IPS DF 6.9 (cell line): ENCODE data around the gene OR10A3.

ENCODE experiments used
- DNase-seq: peaks from one replicate; pipeline ENCODE4 v3.0.0-alpha.2; 2013; ENCODE audit warnings: low read depth, low spot score
- H3K27ac ChIP-seq: one replicate; pipeline ENCODE4 v1.5.1; 2013; ENCODE audit warnings: low read length, control low read depth
- H3K27me3 ChIP-seq: 2 replicates; pipeline ENCODE4 v1.6.1; 2013; ENCODE audit warnings: mild to moderate bottlenecking, low read length; ENCODE audit not compliant: control insufficient read depth, insufficient read depth
- H3K36me3 ChIP-seq: 2 replicates; pipeline ENCODE4 v1.6.1; 2013; ENCODE audit warnings: low read length; ENCODE audit not compliant: control insufficient read depth, insufficient read depth
- H3K4me1 ChIP-seq: 2 replicates; pipeline ENCODE4 v1.6.1; 2013; ENCODE audit warnings: low read length; ENCODE audit not compliant: control insufficient read depth, insufficient read depth
- H3K4me3 ChIP-seq: 2 replicates; pipeline ENCODE4 v1.5.1; 2013; ENCODE audit warnings: mild to moderate bottlenecking, low read length
- H3K9me3 ChIP-seq: 2 replicates; pipeline ENCODE4 v1.6.1; 2013; ENCODE audit warnings: low read length, inconsistent platforms; ENCODE audit not compliant: control insufficient read depth, insufficient read depth
- WGBS: extraction: QIAGEN DNeasy Blood & Tissue Kit; methylation state at CpG from one replicate; pipeline ENCODE4 v1.1.7; 2013; ENCODE audit warnings: mixed read lengths, missing lambda C conversion rate; ENCODE audit not compliant: insufficient read length, insufficient coverage; 5-methylcytosine and 5-hydroxymethylcytosine counted together

Gene OR10A3

DNA sequence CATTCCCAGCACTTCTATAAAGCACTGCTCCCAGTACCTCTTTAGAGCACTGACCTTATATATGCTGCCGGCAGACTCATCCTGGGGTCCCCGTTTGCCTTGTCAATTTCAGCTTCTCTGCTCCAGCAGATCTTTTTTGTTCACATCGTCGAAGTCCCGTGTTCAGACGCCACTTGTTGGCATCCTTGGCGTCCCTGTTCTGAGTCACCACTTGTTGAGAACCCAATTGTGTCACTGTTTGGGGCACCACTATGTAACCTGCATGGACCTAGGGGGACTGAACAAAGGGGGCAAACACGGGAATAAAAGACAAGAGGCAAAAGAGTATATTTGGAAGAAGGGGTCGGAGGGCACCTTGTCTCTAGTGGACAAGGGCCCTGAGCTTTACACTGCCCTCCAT is 36.0 kb downstream of the OR10A3 start:
- H3K4me3 ChIP-seq, result no peak overlapping the region; the same call in 1 of the 2 replicates
- peaks cover 4% of the 10 kb centered on the region for H3K4me1 ChIP-seq
- H3K9me3 ChIP-seq, result no peaks in the 10 kb centered on the region
- no CpG with 5 or more reads among the region's 9 CpGs for WGBS
- no peaks in the 10 kb centered on the region for H3K27me3 ChIP-seq
- no peak overlapping the region for H3K27ac ChIP-seq
- no peaks in the 10 kb centered on the region for H3K36me3 ChIP-seq
- no peak for DNase-seq

DNA sequence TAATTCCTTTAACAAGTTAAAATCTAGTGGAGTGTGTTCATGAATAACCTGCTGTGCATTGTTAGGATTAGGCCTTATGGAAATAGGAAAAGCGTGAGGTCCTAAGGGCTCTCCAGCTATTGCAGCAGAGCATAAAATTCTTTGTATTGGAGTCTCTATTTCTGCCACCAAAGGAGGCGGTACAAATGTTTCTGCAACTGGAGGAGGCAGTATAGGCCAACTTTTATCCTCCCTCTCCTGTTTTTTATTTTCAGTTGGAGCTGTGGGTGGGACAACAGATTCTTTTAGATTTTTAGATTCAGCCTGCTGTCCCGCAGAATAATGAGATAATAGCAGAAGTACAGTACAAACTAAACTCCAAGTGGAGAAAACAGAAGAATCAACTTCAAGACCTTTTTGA is 36.6 kb downstream of the OR10A3 start:
- Histone ChIP-seq H3K27me3 (no peaks in the 10 kb centered on the region), H3K4me1 (peaks cover 4% of the 10 kb centered on the region), H3K4me3 (no peak overlapping the region; the same call in 1 of the 2 replicates), H3K36me3 (no peaks in the 10 kb centered on the region), H3K27ac (no peak overlapping the region), H3K9me3 (no peaks in the 10 kb centered on the region)
- WGBS, result no CpG with 5 or more reads among the region's 3 CpGs
- DNase-seq, result no peak

- no peaks in the 10 kb centered on the region for H3K36me3 ChIP-seq
- H3K4me3 ChIP-seq, result no peak overlapping the region
- no peaks in the 10 kb centered on the region for H3K27me3 ChIP-seq
- WGBS, result no CpG with 5 or more reads among the region's 2 CpGs
- no peak for DNase-seq
- H3K27ac ChIP-seq, result no peak overlapping the region
- peaks cover 4% of the 10 kb centered on the region for H3K4me1 ChIP-seq
- no peaks in the 10 kb centered on the region for H3K9me3 ChIP-seq
Measured at GRCh38 chr11:7903940-7904339, 37.6 kb downstream of the OR10A3 start.

DNA sequence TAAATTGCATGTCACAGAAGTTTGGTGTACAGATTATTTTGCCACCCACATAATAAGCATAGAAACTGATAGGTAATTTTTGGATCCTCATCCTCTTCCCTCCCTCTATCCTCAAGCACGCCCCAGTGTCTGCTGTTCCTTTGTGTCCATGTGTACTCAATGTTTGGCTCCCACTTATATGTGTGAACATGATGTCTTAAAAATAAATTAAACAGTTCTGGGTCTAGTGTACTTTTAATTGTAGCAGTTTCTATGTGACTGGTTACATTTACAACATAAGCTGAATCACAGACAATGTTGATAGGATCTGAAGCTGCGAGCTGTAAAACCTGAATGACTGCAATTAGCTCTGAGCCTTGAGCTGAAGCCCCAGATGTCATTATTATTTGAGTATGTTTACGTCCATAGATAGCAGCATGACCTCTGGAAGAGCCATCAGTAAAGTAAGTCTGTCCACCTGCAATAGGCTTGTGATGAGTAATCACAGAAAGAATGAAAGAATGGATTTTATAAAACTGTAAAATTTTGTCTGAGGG is 40.1 kb downstream of the OR10A3 start:
- H3K4me3 ChIP-seq, result no peak overlapping the region
- no peaks in the 10 kb centered on the region for H3K9me3 ChIP-seq
- H3K27me3 ChIP-seq, result no peaks in the 10 kb centered on the region
- no peak overlapping the region for H3K27ac ChIP-seq
- no peaks in the 10 kb centered on the region for H3K36me3 ChIP-seq
- no CpG with 5 or more reads among the region's 3 CpGs for WGBS
- H3K4me1 ChIP-seq, result peaks cover 2% of the 10 kb centered on the region
- DNase-seq, result no peak

DNA sequence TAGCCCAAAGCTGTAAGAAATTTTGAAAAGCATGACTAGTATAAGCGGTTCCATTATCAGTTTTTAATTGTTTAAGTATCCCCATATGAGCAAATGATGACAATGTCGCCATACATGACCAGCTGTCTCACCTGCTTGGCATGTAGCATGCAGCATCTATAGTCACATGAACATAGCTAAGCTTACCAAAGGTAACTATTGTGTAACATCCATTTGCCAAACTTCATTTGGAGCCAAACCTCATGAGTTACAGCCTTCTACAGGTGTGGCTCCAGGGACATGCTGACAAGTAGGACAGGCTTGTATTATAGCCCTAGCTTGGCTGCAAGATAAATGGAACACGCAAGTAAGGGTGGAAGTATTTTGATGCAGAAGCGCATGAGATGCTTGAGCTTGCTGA is 40.8 kb downstream of the OR10A3 start:
- H3K4me3 ChIP-seq, result no peak overlapping the region
- H3K27ac ChIP-seq, result no peak overlapping the region
- no peak for DNase-seq
- H3K4me1 ChIP-seq, result no peaks in the 10 kb centered on the region; the same call in 1 of the 2 replicates
- H3K27me3 ChIP-seq, result no peaks in the 10 kb centered on the region
- H3K36me3 ChIP-seq, result no peaks in the 10 kb centered on the region
- no peaks in the 10 kb centered on the region for H3K9me3 ChIP-seq
- WGBS, result no CpG with 5 or more reads among the region's 4 CpGs

DNA sequence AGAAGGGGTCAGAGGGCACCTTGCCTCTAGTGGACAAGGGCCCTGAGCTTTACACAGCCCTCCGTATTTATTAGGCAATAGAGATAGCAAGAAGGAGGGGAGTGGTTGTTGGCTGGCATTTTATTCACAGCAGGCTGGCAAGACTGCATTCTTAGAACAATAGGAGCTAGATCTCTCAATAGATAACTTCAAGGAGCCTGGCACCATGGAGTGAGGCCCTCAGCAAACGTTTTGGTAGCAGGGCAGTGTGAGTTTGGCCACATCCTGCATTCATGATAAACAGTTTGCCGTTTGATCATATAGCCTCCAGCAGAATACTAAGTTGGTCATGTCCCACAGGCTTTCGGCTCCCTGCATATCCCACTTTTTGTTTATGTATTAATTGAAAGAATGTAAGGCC is 42.1 kb downstream of the OR10A3 start:
- no CpG with 5 or more reads among the region's 4 CpGs for WGBS
- Histone ChIP-seq H3K4me3 (no peak overlapping the region), H3K27ac (no peak overlapping the region), H3K27me3 (no peaks in the 10 kb centered on the region), H3K9me3 (no peaks in the 10 kb centered on the region), H3K36me3 (no peaks in the 10 kb centered on the region), H3K4me1 (no peaks in the 10 kb centered on the region)
- no peak for DNase-seq

DNA sequence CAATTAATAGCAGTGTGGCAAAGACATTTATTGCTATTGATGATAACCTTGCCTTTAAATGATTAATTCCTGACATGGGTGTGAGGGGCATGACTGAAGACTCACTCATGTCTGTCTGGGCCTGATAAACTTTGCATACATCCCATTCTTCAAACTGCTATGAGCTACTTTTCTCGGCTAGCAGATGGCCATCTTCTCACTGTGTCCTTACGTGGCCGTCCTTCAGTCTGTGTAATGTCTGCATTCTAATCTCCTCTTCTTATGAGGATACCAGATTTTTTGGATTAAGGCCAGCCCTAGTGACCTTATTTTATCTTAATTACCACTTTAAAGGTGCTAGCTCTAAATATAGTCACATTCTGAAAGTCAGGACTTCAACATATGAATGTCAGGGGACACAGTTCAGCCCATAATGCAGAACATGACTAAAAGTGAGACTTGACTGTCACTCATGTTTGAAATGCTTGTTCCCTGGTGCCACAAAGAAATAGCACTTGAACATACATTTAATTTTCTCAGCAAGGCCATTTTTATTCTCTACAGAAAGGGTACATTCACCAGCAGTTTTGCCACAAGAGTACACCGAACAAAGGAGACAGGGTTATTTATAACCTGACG is 42.7 kb downstream of the OR10A3 start:
- WGBS, result no CpG with 5 or more reads among the region's 5 CpGs
- Histone ChIP-seq H3K27ac (no peak overlapping the region), H3K9me3 (no peaks in the 10 kb centered on the region), H3K36me3 (no peaks in the 10 kb centered on the region), H3K27me3 (no peaks in the 10 kb centered on the region), H3K4me1 (no peaks in the 10 kb centered on the region), H3K4me3 (no peak overlapping the region)
- no peak for DNase-seq

GRCh38 chr11:7896009-7896785 is 45.3 kb downstream of the OR10A3 start:
- no CpG with 5 or more reads among the region's 1 CpG for WGBS

GRCh38 chr11:7894251-7894650 is 47.3 kb downstream of the OR10A3 start:
- no peak overlapping the region for H3K27ac ChIP-seq
- 100% methylated on average over 1 of the region's 3 CpGs for WGBS

More at GRCh38 chr11:7896009-7896785, 45.3 kb downstream of the OR10A3 start:
- no peaks in the 10 kb centered on the region for H3K27me3 ChIP-seq
- no peaks in the 10 kb centered on the region for H3K4me1 ChIP-seq
- H3K27ac ChIP-seq, result no peak overlapping the region
- DNase-seq, result no peak
- H3K4me3 ChIP-seq, result no peak overlapping the region
- H3K9me3 ChIP-seq, result no peaks in the 10 kb centered on the region
- no peaks in the 10 kb centered on the region for H3K36me3 ChIP-seq

DNA sequence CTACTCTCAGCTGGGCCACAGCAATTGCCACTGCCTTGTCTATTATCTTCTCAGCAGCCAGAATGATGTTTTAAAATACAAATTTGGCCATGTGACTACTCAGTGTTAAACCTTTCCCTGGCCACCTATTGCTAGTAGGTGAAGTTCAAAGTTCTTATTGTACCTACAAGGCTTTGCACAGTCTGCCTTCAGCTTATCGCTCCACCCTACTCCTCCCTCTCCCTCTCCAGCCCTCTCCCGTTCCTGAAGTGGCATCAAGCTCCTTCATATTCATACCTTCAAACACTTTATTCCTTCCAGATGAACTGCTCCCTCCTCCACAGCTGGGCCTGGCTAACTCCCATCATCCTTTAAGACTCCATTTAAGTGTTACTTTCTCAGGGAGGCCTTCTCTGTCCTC is 47.7 kb downstream of the OR10A3 start:
- DNase-seq, result no peak
- H3K4me1 ChIP-seq, result no peaks in the 10 kb centered on the region
- H3K9me3 ChIP-seq, result no peaks in the 10 kb centered on the region
- H3K36me3 ChIP-seq, result no peaks in the 10 kb centered on the region
- no peaks in the 10 kb centered on the region for H3K27me3 ChIP-seq
- no CpG with 5 or more reads among the region's 2 CpGs for WGBS
- H3K4me3 ChIP-seq, result no peak overlapping the region
- no peak overlapping the region for H3K27ac ChIP-seq

More at GRCh38 chr11:7894251-7894650, 47.3 kb downstream of the OR10A3 start:
- DNase-seq, result no peak
- no peak overlapping the region for H3K4me3 ChIP-seq
- H3K36me3 ChIP-seq, result no peaks in the 10 kb centered on the region
- H3K4me1 ChIP-seq, result no peaks in the 10 kb centered on the region
- H3K9me3 ChIP-seq, result no peaks in the 10 kb centered on the region
- no peaks in the 10 kb centered on the region for H3K27me3 ChIP-seq
